Kidney (tissue), 14 donors: ENCODE measurements around the gene CNTNAP4. TPM values are rescaled to one million over a fixed set of nuclear protein-coding genes. Genes with fewer than 3 reads are reported as not detected.

Experiments
- DNase-seq, 5 donors: peaks; one replicate each; pipeline ENCODE4 v3.0.0-alpha.2; 2013 to 2020
- FAIRE-seq: peaks from 2 replicates; lab custom pipeline; 2012; peaks lifted over from hg19 to GRCh38; lab: Jason Lieb, UNC
- H3K27ac ChIP-seq, 2 donors: one replicate each; pipeline ENCODE4 v1.7.0; 2013; ENCODE audit warnings: low read depth in 2 of 2, low read length in 2 of 2, inconsistent platforms in 1 of 2
- H3K27me3 ChIP-seq: one replicate; pipeline ENCODE4 v1.7.1; 2013; ENCODE audit warnings: low read length, inconsistent platforms; ENCODE audit not compliant: control insufficient read depth, insufficient read depth
- H3K36me3 ChIP-seq, 3 donors: one replicate each; pipeline versions ENCODE4 v1.7.0 to v1.7.1; 2013; ENCODE audit warnings: low read length in 3 of 3, control low read depth in 1 of 3, inconsistent platforms in 1 of 3; ENCODE audit not compliant: insufficient read depth in 3 of 3, control insufficient read depth in 2 of 3
- H3K4me1 ChIP-seq, 3 donors: one replicate each; pipeline versions ENCODE4 v1.7.0 to v1.7.1; 2013; ENCODE audit warnings: low read length in 3 of 3, inconsistent platforms in 1 of 3, low read depth in 1 of 3; ENCODE audit not compliant: control insufficient read depth in 2 of 3, insufficient read depth in 2 of 3
- H3K4me3 ChIP-seq, 3 donors: one replicate each; pipeline versions ENCODE4 v1.7.0 to v1.8.1; 2013; ENCODE audit warnings: low read length in 3 of 3, control low read depth in 1 of 3, inconsistent platforms in 1 of 3
- H3K9ac ChIP-seq, 3 donors: one replicate each; pipeline versions ENCODE4 v1.7.0 to v1.7.1; 2013; ENCODE audit warnings: low read length in 3 of 3, control low read depth in 1 of 3, inconsistent platforms in 1 of 3
- H3K9me3 ChIP-seq, 3 donors: one replicate each; pipeline versions ENCODE4 v1.7.0 to v1.7.1; 2013; ENCODE audit warnings: low read length in 3 of 3, control low read depth in 1 of 3, inconsistent platforms in 1 of 3; ENCODE audit not compliant: control insufficient read depth in 2 of 3, insufficient read depth in 1 of 3
- CTCF ChIP-seq: IDR thresholded peaks from 3 replicates; pipeline ENCODE4 v1.5.1; 2012; ENCODE audit warnings: mild to moderate bottlenecking, moderate library complexity, borderline replicate concordance; ENCODE audit not compliant: insufficient read depth; ENCODE audit errors: extremely low read depth
- intact Hi-C: fragments of 100-400 bp; cut with DNase I; formaldehyde crosslinking; loops from one replicate; pipeline ENCODE4 v1.11.1; 2022
- polyA plus RNA-seq: library from polyadenylated mRNA; stranded (reverse); fragments of 350-450 nt; fragmentation: Illumina TruSeq; extraction: RNeasy Lipid Tissue Mini Kit (QIAGEN cat#74804); gene quantifications from one replicate; pipeline ENCODE4 v1.2.3, GENCODE V29; 2014; ENCODE audit warnings: low read depth, low replicate concordance; ENCODE audit not compliant: insufficient read depth
- total RNA-seq: library from RNA; stranded (reverse); fragmentation: NEBNext Ultra II Directional; extraction: Animal tissue kit (Norgen Biotek cat#: 25700); gene quantifications from one replicate; pipeline ENCODE4 v1.2.1, GENCODE V29; 2021
- donor health status: control.
- donor health status: control.
- donor health status: control.
- donor health status: control.
- donor health status: control.
- donor health status: DM: yes; HTN: yes; CAD: no.
- donor health status: Normal renal cell carcinoma (clear cell type).

The CNTNAP4 gene
- total and polyA plus RNA-seq, 2 donors from 2014 or later: not detected

GRCh38 chr16:76318565-76318964, 41.4 kb downstream of the CNTNAP4 start:
- intact Hi-C loops: no loop called here
- no peak overlapping the region for H3K9ac ChIP-seq
- FAIRE-seq (peak; percentile 80), DNase-seq (no peak)
- H3K36me3 ChIP-seq: no peaks in the 10 kb centered on the region
- H3K27me3 ChIP-seq: no peaks in the 10 kb centered on the region
- no peaks in the 10 kb centered on the region for H3K4me1 ChIP-seq
- H3K27ac ChIP-seq: no peak overlapping the region
- TF ChIP-seq CTCF: no peak
- H3K9me3 ChIP-seq: no peaks in the 10 kb centered on the region
- H3K4me3 ChIP-seq: no peak overlapping the region

DNA sequence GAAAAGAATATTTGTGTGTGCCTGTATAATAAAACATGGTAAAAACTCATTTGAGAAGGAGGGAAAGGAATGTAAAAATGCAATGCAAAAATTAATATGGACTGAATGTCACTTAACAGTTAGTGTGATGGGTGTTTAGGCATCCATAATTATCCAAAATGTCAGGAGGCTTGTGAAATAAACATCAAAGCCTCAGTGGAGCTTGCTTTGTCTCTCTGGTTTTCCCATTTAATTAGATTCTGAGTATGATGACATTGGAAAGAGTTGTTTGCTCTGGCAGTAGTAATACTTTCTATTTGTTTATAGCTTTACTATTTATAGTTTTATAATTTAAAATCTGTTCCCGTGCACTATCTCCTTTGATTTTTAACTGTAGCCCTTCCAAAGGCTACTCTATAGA, 51.9 kb downstream of the CNTNAP4 start:
- Histone ChIP-seq H3K36me3 (no peaks in the 10 kb centered on the region), H3K9me3 (no peaks in the 10 kb centered on the region), H3K4me3 (no peak overlapping the region), H3K27ac (no peak overlapping the region), H3K9ac (no peak overlapping the region), H3K4me1 (no peaks in the 10 kb centered on the region), H3K27me3 (no peaks in the 10 kb centered on the region)
- no peak for FAIRE-seq
- intact Hi-C loops: no loop called here
- peak in 1 of 5 donors; percentile 1 for DNase-seq
- TF ChIP-seq CTCF: no peak

DNA sequence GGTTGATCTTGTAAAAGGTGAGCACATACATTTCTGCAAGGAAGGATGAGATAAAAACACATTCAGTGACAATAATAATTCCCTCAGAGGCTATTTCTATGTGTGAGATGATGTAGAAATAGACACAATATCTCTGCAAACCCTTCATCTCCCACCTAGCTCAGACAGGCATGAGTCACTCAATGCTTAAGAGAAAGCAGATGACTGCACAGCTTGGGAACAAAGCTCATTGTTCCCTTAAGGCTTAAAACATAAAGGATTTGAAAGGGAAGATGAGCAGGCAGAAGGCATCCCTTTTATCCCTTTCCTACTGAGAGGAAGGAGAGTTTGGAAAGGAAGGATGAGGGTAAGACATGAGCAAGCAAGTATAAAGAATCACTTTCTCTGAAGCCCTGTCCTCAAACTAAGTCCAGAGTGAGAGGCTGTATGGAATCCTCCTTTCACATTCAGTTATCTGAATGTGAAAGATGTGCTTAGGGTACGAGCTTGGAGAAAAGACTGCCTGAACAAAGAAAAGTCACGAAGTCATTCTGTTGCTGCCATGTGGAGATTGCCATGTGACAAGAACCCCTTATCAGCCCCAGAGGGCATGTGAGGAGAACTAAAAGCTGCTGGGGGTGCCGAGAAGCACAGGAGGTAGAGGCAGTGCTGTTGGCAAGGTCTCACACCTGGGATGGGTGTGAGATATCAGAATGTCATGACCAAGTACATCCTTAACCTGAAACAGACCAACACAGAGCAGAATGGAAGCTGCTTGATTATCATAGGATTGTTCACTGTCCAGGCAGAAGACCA, 58.2 kb downstream of the CNTNAP4 start:
- Histone ChIP-seq H3K4me3 (no peak overlapping the region), H3K36me3 (no peaks in the 10 kb centered on the region), H3K9ac (no peak overlapping the region), H3K27ac (no peak overlapping the region), H3K4me1 (no peaks in the 10 kb centered on the region), H3K9me3 (no peaks in the 10 kb centered on the region), H3K27me3 (no peaks in the 10 kb centered on the region)
- no peak for TF ChIP-seq CTCF
- FAIRE-seq (no peak), DNase-seq (no peak)
- intact Hi-C loops: no loop called here

- no peak for FAIRE-seq
Measured at GRCh38 chr16:76336112-76336511, 58.9 kb downstream of the CNTNAP4 start.

More at GRCh38 chr16:76336112-76336511, 58.9 kb downstream of the CNTNAP4 start:
- Histone ChIP-seq H3K27me3 (no peaks in the 10 kb centered on the region), H3K9me3 (no peaks in the 10 kb centered on the region), H3K9ac (no peak overlapping the region), H3K27ac (no peak overlapping the region), H3K36me3 (no peaks in the 10 kb centered on the region), H3K4me1 (no peaks in the 10 kb centered on the region), H3K4me3 (no peak overlapping the region)
- TF ChIP-seq CTCF: no peak
- intact Hi-C loops: no loop called here
- no peak for DNase-seq
